DOHH2 (cell line): ENCODE measurements around the gene LDLRAD4.

Experiments
- H3F3A ChIP-seq: fragments of 200-600 bp; sonication (generic), shearing (Covaris generic); 2 replicates; pipeline ENCODE4 v1.6.0; 2016; ENCODE audit warnings: antibody characterized with exemption, mild to moderate bottlenecking; ENCODE audit not compliant: control insufficient read depth, insufficient read depth
- H3K27ac ChIP-seq: fragments of 200-600 bp; sonication (generic); 2 replicates; pipeline ENCODE4 v1.5.1; 2014; ENCODE audit warnings: low read depth, mild to moderate bottlenecking, low read length, moderate library complexity
- H3K27me3 ChIP-seq: fragments of 200-600 bp; sonication (generic); 2 replicates; pipeline ENCODE4 v1.6.1; 2014; ENCODE audit warnings: mild to moderate bottlenecking, low read length, mixed read lengths; ENCODE audit not compliant: control insufficient read depth
- H3K36me3 ChIP-seq: fragments of 200-600 bp; sonication (generic); 2 replicates; pipeline ENCODE4 v1.6.1; 2014; ENCODE audit warnings: mild to moderate bottlenecking, low read length, moderate library complexity, mixed read lengths; ENCODE audit not compliant: control insufficient read depth
- H3K4me1 ChIP-seq: fragments of 200-600 bp; sonication (generic); 2 replicates; pipeline ENCODE4 v1.6.1; 2014; ENCODE audit warnings: mild to moderate bottlenecking, low read length, mixed read lengths; ENCODE audit not compliant: control insufficient read depth
- H3K4me2 ChIP-seq: fragments of 200-600 bp; sonication (generic); 2 replicates; pipeline ENCODE4 v1.6.0; 2014; ENCODE audit warnings: mild to moderate bottlenecking, low read length, moderate library complexity
- H3K4me3 ChIP-seq: fragments of 200-600 bp; sonication (generic); 2 replicates; pipeline ENCODE4 v1.5.1; 2014; ENCODE audit warnings: mild to moderate bottlenecking, low read length, mixed read lengths
- H3K79me2 ChIP-seq: fragments of 200-600 bp; sonication (generic); 2 replicates; pipeline ENCODE4 v1.6.1; 2014; ENCODE audit warnings: mild to moderate bottlenecking, low read length, mixed read lengths; ENCODE audit not compliant: control insufficient read depth
- H3K9me2 ChIP-seq: fragments of 200-600 bp; sonication (generic); replicated peaks from 2 replicates; pipeline ENCODE4 v1.6.1; 2014; ENCODE audit warnings: mild to moderate bottlenecking, low read length, mixed read lengths; ENCODE audit not compliant: control insufficient read depth
- H3K9me3 ChIP-seq: fragments of 200-600 bp; sonication (generic); 2 replicates; pipeline ENCODE4 v1.6.1; 2014; ENCODE audit warnings: antibody characterized with exemption, low read length, mixed read lengths; ENCODE audit not compliant: control insufficient read depth, insufficient read depth
- H4K20me1 ChIP-seq: fragments of 200-600 bp; sonication (generic); 2 replicates; pipeline ENCODE4 v1.6.0; 2014; ENCODE audit warnings: low read depth, mild to moderate bottlenecking, antibody characterized with exemption, low read length, moderate library complexity; ENCODE audit not compliant: control insufficient read depth, insufficient read depth
- CTCF ChIP-seq: fragments of 200-600 bp; sonication (generic); IDR thresholded peaks from one replicate; pipeline ENCODE4 v1.5.1; 2014; ENCODE audit warnings: antibody characterized with exemption, mild to moderate bottlenecking, low read depth, low read length; ENCODE audit not compliant: poor library complexity, severe bottlenecking
- EZH2phosphoT487 ChIP-seq: fragments of 200-600 bp; sonication (generic); IDR thresholded peaks from 2 replicates; pipeline ENCODE4 v1.6.1; 2017; ENCODE audit warnings: borderline replicate concordance, mild to moderate bottlenecking, antibody characterized with exemption, low read length, moderate library complexity, mixed read lengths

LDLRAD4 gene

GRCh38 chr18:13465124-13465446 lies 246.5 kb downstream of the LDLRAD4 start:
- peaks cover 22% of the 10 kb centered on the region for H3K4me1 ChIP-seq
- no peaks in the 10 kb centered on the region for H3K9me2 ChIP-seq
- peak overlapping the region; percentile 37 for H3K27ac ChIP-seq
- no peaks in the 10 kb centered on the region; the same call in 1 of the 2 replicates for H3F3A ChIP-seq
- H3K9me3 ChIP-seq, result no peaks in the 10 kb centered on the region
- peaks cover 10% of the 10 kb centered on the region for H3K79me2 ChIP-seq
- TF ChIP-seq CTCF, result no peak
- no peak for TF ChIP-seq EZH2phosphoT487
- H3K27me3 ChIP-seq, result no peaks in the 10 kb centered on the region
- peaks cover 4% of the 10 kb centered on the region; the same call in 1 of the 2 replicates for H3K36me3 ChIP-seq
- H3K4me2 ChIP-seq, result peak overlapping the region; percentile 67
- peak overlapping the region; percentile 67 for H3K4me3 ChIP-seq
- no peaks in the 10 kb centered on the region for H4K20me1 ChIP-seq

GRCh38 chr18:13465476-13465875 lies 246.9 kb downstream of the LDLRAD4 start:
- Histone ChIP-seq H3K9me2 (no peaks in the 10 kb centered on the region), H3K79me2 (peaks cover 10% of the 10 kb centered on the region), H4K20me1 (no peaks in the 10 kb centered on the region), H3K4me3 (peak overlapping the region; percentile 67), H3K36me3 (peaks cover 4% of the 10 kb centered on the region; the same call in 1 of the 2 replicates), H3F3A (no peaks in the 10 kb centered on the region; the same call in 1 of the 2 replicates), H3K9me3 (no peaks in the 10 kb centered on the region), H3K27ac (peak overlapping the region; percentile 37), H3K4me1 (peaks cover 22% of the 10 kb centered on the region), H3K4me2 (peak overlapping the region; percentile 67), H3K27me3 (no peaks in the 10 kb centered on the region)
- no peak for TF ChIP-seq CTCF
- no peak for TF ChIP-seq EZH2phosphoT487

- H3K27ac ChIP-seq, result no peak overlapping the region
- H3K9me3 ChIP-seq, result no peaks in the 10 kb centered on the region
- peaks cover 3% of the 10 kb centered on the region for H3K4me1 ChIP-seq
- H3K27me3 ChIP-seq, result no peaks in the 10 kb centered on the region
- no peak overlapping the region for H3K4me3 ChIP-seq
- no peaks in the 10 kb centered on the region; the same call in 1 of the 2 replicates for H3K36me3 ChIP-seq
- TF ChIP-seq CTCF (no peak), EZH2phosphoT487 (no peak)
- no peaks in the 10 kb centered on the region for H3K9me2 ChIP-seq
- H3K79me2 ChIP-seq, result peaks cover 5% of the 10 kb centered on the region
- no peaks in the 10 kb centered on the region for H4K20me1 ChIP-seq
- no peak overlapping the region for H3K4me2 ChIP-seq
- H3F3A ChIP-seq, result no peaks in the 10 kb centered on the region
These were observed 252.1 kb downstream of the LDLRAD4 start for GRCh38 chr18:13470516-13471197.
